DOHH2 (cell line): Measurements from ENCODE around the gene LRRC4B.

Experiments
- H3F3A ChIP-seq: fragments of 200-600 bp; sonication (generic), shearing (Covaris generic); 2 replicates; pipeline ENCODE4 v1.6.0; 2016; ENCODE audit warnings: antibody characterized with exemption, mild to moderate bottlenecking; ENCODE audit not compliant: control insufficient read depth, insufficient read depth
- H3K27ac ChIP-seq: fragments of 200-600 bp; sonication (generic); 2 replicates; pipeline ENCODE4 v1.5.1; 2014; ENCODE audit warnings: low read depth, mild to moderate bottlenecking, low read length, moderate library complexity
- H3K27me3 ChIP-seq: fragments of 200-600 bp; sonication (generic); 2 replicates; pipeline ENCODE4 v1.6.1; 2014; ENCODE audit warnings: mild to moderate bottlenecking, low read length, mixed read lengths; ENCODE audit not compliant: control insufficient read depth
- H3K36me3 ChIP-seq: fragments of 200-600 bp; sonication (generic); 2 replicates; pipeline ENCODE4 v1.6.1; 2014; ENCODE audit warnings: mild to moderate bottlenecking, low read length, moderate library complexity, mixed read lengths; ENCODE audit not compliant: control insufficient read depth
- H3K4me1 ChIP-seq: fragments of 200-600 bp; sonication (generic); 2 replicates; pipeline ENCODE4 v1.6.1; 2014; ENCODE audit warnings: mild to moderate bottlenecking, low read length, mixed read lengths; ENCODE audit not compliant: control insufficient read depth
- H3K4me2 ChIP-seq: fragments of 200-600 bp; sonication (generic); 2 replicates; pipeline ENCODE4 v1.6.0; 2014; ENCODE audit warnings: mild to moderate bottlenecking, low read length, moderate library complexity
- H3K4me3 ChIP-seq: fragments of 200-600 bp; sonication (generic); 2 replicates; pipeline ENCODE4 v1.5.1; 2014; ENCODE audit warnings: mild to moderate bottlenecking, low read length, mixed read lengths
- H3K79me2 ChIP-seq: fragments of 200-600 bp; sonication (generic); 2 replicates; pipeline ENCODE4 v1.6.1; 2014; ENCODE audit warnings: mild to moderate bottlenecking, low read length, mixed read lengths; ENCODE audit not compliant: control insufficient read depth
- H3K9me2 ChIP-seq: fragments of 200-600 bp; sonication (generic); replicated peaks from 2 replicates; pipeline ENCODE4 v1.6.1; 2014; ENCODE audit warnings: mild to moderate bottlenecking, low read length, mixed read lengths; ENCODE audit not compliant: control insufficient read depth
- H3K9me3 ChIP-seq: fragments of 200-600 bp; sonication (generic); 2 replicates; pipeline ENCODE4 v1.6.1; 2014; ENCODE audit warnings: antibody characterized with exemption, low read length, mixed read lengths; ENCODE audit not compliant: control insufficient read depth, insufficient read depth
- H4K20me1 ChIP-seq: fragments of 200-600 bp; sonication (generic); 2 replicates; pipeline ENCODE4 v1.6.0; 2014; ENCODE audit warnings: low read depth, mild to moderate bottlenecking, antibody characterized with exemption, low read length, moderate library complexity; ENCODE audit not compliant: control insufficient read depth, insufficient read depth
- EZH2phosphoT487 ChIP-seq: fragments of 200-600 bp; sonication (generic); IDR thresholded peaks from 2 replicates; pipeline ENCODE4 v1.6.1; 2017; ENCODE audit warnings: borderline replicate concordance, mild to moderate bottlenecking, antibody characterized with exemption, low read length, moderate library complexity, mixed read lengths
- TF ChIP-seq, protein P1 (sequence below): fragments of 200-600 bp; sonication (generic); IDR thresholded peaks from one replicate; pipeline ENCODE4 v1.5.1; 2014; ENCODE audit warnings: antibody characterized with exemption, mild to moderate bottlenecking, low read depth, low read length; ENCODE audit not compliant: poor library complexity, severe bottlenecking

LRRC4B gene

GRCh38 chr19:50478901-50479715 lies 89.1 kb downstream of the LRRC4B start:
- peaks cover 5% of the 10 kb centered on the region; the same call in 1 of the 2 replicates for H3K9me3 ChIP-seq
- no peaks in the 10 kb centered on the region for H3K9me2 ChIP-seq
- H3F3A ChIP-seq = no peaks in the 10 kb centered on the region
- TF ChIP-seq, protein P1, sequence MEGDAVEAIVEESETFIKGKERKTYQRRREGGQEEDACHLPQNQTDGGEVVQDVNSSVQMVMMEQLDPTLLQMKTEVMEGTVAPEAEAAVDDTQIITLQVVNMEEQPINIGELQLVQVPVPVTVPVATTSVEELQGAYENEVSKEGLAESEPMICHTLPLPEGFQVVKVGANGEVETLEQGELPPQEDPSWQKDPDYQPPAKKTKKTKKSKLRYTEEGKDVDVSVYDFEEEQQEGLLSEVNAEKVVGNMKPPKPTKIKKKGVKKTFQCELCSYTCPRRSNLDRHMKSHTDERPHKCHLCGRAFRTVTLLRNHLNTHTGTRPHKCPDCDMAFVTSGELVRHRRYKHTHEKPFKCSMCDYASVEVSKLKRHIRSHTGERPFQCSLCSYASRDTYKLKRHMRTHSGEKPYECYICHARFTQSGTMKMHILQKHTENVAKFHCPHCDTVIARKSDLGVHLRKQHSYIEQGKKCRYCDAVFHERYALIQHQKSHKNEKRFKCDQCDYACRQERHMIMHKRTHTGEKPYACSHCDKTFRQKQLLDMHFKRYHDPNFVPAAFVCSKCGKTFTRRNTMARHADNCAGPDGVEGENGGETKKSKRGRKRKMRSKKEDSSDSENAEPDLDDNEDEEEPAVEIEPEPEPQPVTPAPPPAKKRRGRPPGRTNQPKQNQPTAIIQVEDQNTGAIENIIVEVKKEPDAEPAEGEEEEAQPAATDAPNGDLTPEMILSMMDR = peak; percentile 78
- no peak for TF ChIP-seq EZH2phosphoT487
- H3K4me3 ChIP-seq = no peak overlapping the region
- peaks cover 40% of the 10 kb centered on the region for H3K79me2 ChIP-seq
- H4K20me1 ChIP-seq = peaks cover 11% of the 10 kb centered on the region
- H3K36me3 ChIP-seq = peaks cover 59% of the 10 kb centered on the region
- no peaks in the 10 kb centered on the region for H3K27me3 ChIP-seq
- H3K4me2 ChIP-seq = no peak overlapping the region
- H3K4me1 ChIP-seq = peaks cover 10% of the 10 kb centered on the region
- no peak overlapping the region for H3K27ac ChIP-seq

DNA sequence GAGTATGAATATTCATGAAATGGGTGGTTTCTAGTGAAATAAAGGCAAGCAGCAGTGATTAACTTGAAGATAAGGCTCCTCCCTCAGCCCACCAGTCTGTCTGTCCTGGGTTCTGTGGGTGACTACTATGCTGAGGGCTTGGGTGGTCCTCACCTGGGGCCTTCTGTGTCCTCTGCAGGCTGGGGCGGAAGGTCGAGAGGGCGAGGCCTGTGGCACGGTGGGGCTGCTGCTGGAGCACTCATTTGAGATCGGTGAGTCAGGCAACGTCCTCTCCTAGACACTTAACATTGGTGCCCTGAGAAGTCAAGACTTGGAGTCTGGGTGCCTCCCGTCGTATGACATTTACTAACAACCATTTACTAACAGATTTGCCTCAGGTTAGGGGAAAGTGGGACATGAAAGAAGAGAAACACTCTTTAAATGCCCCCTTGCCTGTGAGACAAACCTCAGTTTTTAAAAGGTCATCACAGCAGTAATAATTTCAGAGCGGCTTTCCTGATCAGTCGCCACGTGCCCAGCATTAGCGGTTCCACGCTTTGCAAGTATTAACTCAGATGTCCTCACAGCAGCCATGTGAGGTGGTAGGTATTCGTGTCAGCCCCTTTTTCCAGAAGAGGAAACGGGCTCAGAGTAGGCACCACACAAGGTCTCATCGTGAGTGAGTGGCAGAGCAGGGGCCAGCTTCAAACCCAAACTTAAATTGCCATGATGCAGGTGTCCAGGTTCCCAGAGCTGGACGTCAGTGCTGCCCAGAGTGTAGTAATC lies 90.3 kb downstream of the LRRC4B start:
- TF ChIP-seq EZH2phosphoT487 = no peak
- TF ChIP-seq, protein P1 = no peak
- H3K36me3 ChIP-seq = peaks cover 52% of the 10 kb centered on the region
- no peaks in the 10 kb centered on the region for H3F3A ChIP-seq
- H3K4me3 ChIP-seq = peak overlapping the region; percentile 98
- H4K20me1 ChIP-seq = peaks cover 11% of the 10 kb centered on the region
- peaks cover 40% of the 10 kb centered on the region for H3K79me2 ChIP-seq
- peak overlapping the region; percentile 88 for H3K4me2 ChIP-seq
- H3K27me3 ChIP-seq = peaks cover 6% of the 10 kb centered on the region; the same call in 1 of the 2 replicates
- no peak overlapping the region for H3K27ac ChIP-seq
- H3K9me3 ChIP-seq = peaks cover 5% of the 10 kb centered on the region; the same call in 1 of the 2 replicates
- no peaks in the 10 kb centered on the region for H3K9me2 ChIP-seq
- H3K4me1 ChIP-seq = peaks cover 10% of the 10 kb centered on the region

- H3K79me2 ChIP-seq = peaks cover 40% of the 10 kb centered on the region
- peaks cover 6% of the 10 kb centered on the region; the same call in 1 of the 2 replicates for H3K27me3 ChIP-seq
- H3K9me2 ChIP-seq = no peaks in the 10 kb centered on the region
- peak overlapping the region; percentile 98 for H3K4me3 ChIP-seq
- peak overlapping the region; percentile 80 for H3K27ac ChIP-seq
- peaks cover 2% of the 10 kb centered on the region; the same call in 1 of the 2 replicates for H3F3A ChIP-seq
- peaks cover 11% of the 10 kb centered on the region for H4K20me1 ChIP-seq
- peak overlapping the region; percentile 88 for H3K4me2 ChIP-seq
- peaks cover 46% of the 10 kb centered on the region for H3K36me3 ChIP-seq
- peaks cover 10% of the 10 kb centered on the region for H3K4me1 ChIP-seq
- peaks cover 5% of the 10 kb centered on the region; the same call in 1 of the 2 replicates for H3K9me3 ChIP-seq
- TF ChIP-seq, protein P1 = no peak
- TF ChIP-seq EZH2phosphoT487 = no peak
Measured at GRCh38 chr19:50476907-50477238, 91.4 kb downstream of the LRRC4B start.
